Suprapubic skin (tissue), 3 donors: ENCODE results near the gene FBXL13.

ENCODE experiments used
- CTCF ChIP-seq, 2 donors: fragments of 200-600 bp in 1 of 2; fragments of 450-650 bp in 1 of 2; sonication (generic) in 1 of 2; IDR thresholded peaks; one replicate each; pipeline ENCODE4 v1.5.1; 2016 to 2019; ENCODE audit warnings: antibody characterized with exemption in 2 of 2, mild to moderate bottlenecking in 1 of 2, moderate library complexity in 1 of 2
- EP300 ChIP-seq: sonication (generic); formaldehyde crosslinking; IDR thresholded peaks from one replicate; pipeline ENCODE4 v1.6.1; 2017; ENCODE audit warnings: antibody characterized with exemption
- POLR2A ChIP-seq, 2 donors: fragments of 450-650 bp; IDR thresholded peaks; one replicate each; pipeline ENCODE4 v1.6.1; 2017; ENCODE audit warnings: antibody characterized with exemption in 2 of 2, mild to moderate bottlenecking in 2 of 2, moderate library complexity in 2 of 2

- TF ChIP-seq POLR2A (IDR thresholded peaks at IDR 0.05) (no peak), CTCF (IDR thresholded peaks at IDR 0.05) (no peak), EP300 (no peak)
Measured at GRCh38 chr7:102810916-102811315, 263.7 kb downstream of the FBXL13 start.
